Mesendoderm (in vitro differentiated cells): ENCODE data around the gene KCNA2.

Source experiments
- DNase-seq: peaks from one replicate; pipeline ENCODE4 v3.0.0; 2013
- H2AK5ac ChIP-seq: 2 replicates; pipeline ENCODE4 v1.6.1; 2013; ENCODE audit warnings: low read length, inconsistent platforms
- H2BK120ac ChIP-seq: 2 replicates; pipeline ENCODE4 v1.6.1; 2013; ENCODE audit warnings: low read depth, mild to moderate bottlenecking, low read length, moderate library complexity, mixed read lengths
- H2BK15ac ChIP-seq: replicated peaks from 2 replicates; pipeline ENCODE4 v1.6.1; 2013; ENCODE audit warnings: low read depth, mild to moderate bottlenecking, moderate library complexity
- H2BK5ac ChIP-seq: 2 replicates; pipeline ENCODE4 v1.6.1; 2013; ENCODE audit warnings: low read length, inconsistent platforms
- H3K18ac ChIP-seq: 2 replicates; pipeline ENCODE4 v1.6.1; 2013; ENCODE audit warnings: mild to moderate bottlenecking, low read length, mixed read lengths
- H3K23ac ChIP-seq: one replicate; pipeline ENCODE4 v1.6.1; 2013; ENCODE audit warnings: low read length
- H3K27ac ChIP-seq: 2 replicates; pipeline ENCODE4 v1.5.1; 2013; ENCODE audit warnings: low read depth, mild to moderate bottlenecking, inconsistent platforms, low read length, moderate library complexity
- H3K27me3 ChIP-seq: 2 replicates; pipeline ENCODE4 v1.6.1; 2013; ENCODE audit warnings: low read length, control low read depth, mild to moderate bottlenecking, inconsistent platforms; ENCODE audit not compliant: insufficient read depth, poor library complexity
- H3K36me3 ChIP-seq: 2 replicates; pipeline ENCODE4 v1.6.1; 2013; ENCODE audit warnings: low read length, inconsistent platforms; ENCODE audit not compliant: control insufficient read depth, insufficient read depth
- H3K4ac ChIP-seq: one replicate; pipeline ENCODE4 v1.6.1; 2013; ENCODE audit warnings: low read depth, mild to moderate bottlenecking, low read length, moderate library complexity
- H3K4me1 ChIP-seq: 2 replicates; pipeline ENCODE4 v1.6.1; 2013; ENCODE audit warnings: low read depth, low read length, inconsistent platforms; ENCODE audit not compliant: control insufficient read depth
- H3K4me2 ChIP-seq: 2 replicates; pipeline ENCODE4 v1.6.1; 2013; ENCODE audit warnings: low read length
- H3K4me3 ChIP-seq: 2 replicates; pipeline ENCODE4 v1.5.1; 2013; ENCODE audit warnings: mild to moderate bottlenecking, low read length
- H3K56ac ChIP-seq: one replicate; pipeline ENCODE4 v1.6.1; 2013; ENCODE audit warnings: low read length
- H3K79me1 ChIP-seq: 2 replicates; pipeline ENCODE4 v1.6.1; 2013; ENCODE audit warnings: low read length, inconsistent platforms
- H3K79me2 ChIP-seq: 2 replicates; pipeline ENCODE4 v1.6.1; 2013; ENCODE audit warnings: mild to moderate bottlenecking, low read length; ENCODE audit not compliant: control insufficient read depth, insufficient read depth
- H3K9ac ChIP-seq: 2 replicates; pipeline ENCODE4 v1.6.1; 2013; ENCODE audit warnings: low read length, inconsistent platforms
- H4K5ac ChIP-seq: one replicate; pipeline ENCODE4 v1.6.1; 2013; ENCODE audit warnings: low read length
- H4K8ac ChIP-seq: one replicate; pipeline ENCODE4 v1.6.1; 2013; ENCODE audit warnings: low read depth, mild to moderate bottlenecking, control low read depth, low read length, moderate library complexity
- WGBS: extraction: QIAGEN DNeasy Blood & Tissue Kit; methylation state at CpG from one replicate; pipeline ENCODE4 v1.1.7; 2013; ENCODE audit warnings: low lambda C conversion rate, missing lambda C conversion rate; ENCODE audit not compliant: insufficient coverage; ENCODE audit errors: extremely low coverage; 5-methylcytosine and 5-hydroxymethylcytosine counted together

KCNA2 gene

GRCh38 chr1:110645211-110645610 lies 39.1 kb upstream of the KCNA2 start:
- H3K23ac ChIP-seq: no peak overlapping the region
- no peak overlapping the region for H4K5ac ChIP-seq
- no peak overlapping the region for H3K4ac ChIP-seq
- H3K79me1 ChIP-seq: no peaks in the 10 kb centered on the region
- no peak overlapping the region for H2BK120ac ChIP-seq
- no peak overlapping the region for H3K18ac ChIP-seq
- no peak overlapping the region for H3K4me2 ChIP-seq
- H2AK5ac ChIP-seq: no peak overlapping the region
- no peak overlapping the region for H2BK15ac ChIP-seq
- no peaks in the 10 kb centered on the region for H3K27me3 ChIP-seq
- H2BK5ac ChIP-seq: no peak overlapping the region
- no peaks in the 10 kb centered on the region for H3K4me1 ChIP-seq
- no peaks in the 10 kb centered on the region for H3K36me3 ChIP-seq
- no peak for DNase-seq
- no peak overlapping the region for H3K56ac ChIP-seq
- no peak overlapping the region for H3K27ac ChIP-seq
- H3K79me2 ChIP-seq: no peaks in the 10 kb centered on the region
- no peak overlapping the region for H4K8ac ChIP-seq
- no peak overlapping the region for H3K9ac ChIP-seq
- no peak overlapping the region for H3K4me3 ChIP-seq

- H2BK120ac ChIP-seq: no peak overlapping the region
- no peaks in the 10 kb centered on the region for H3K79me1 ChIP-seq
- no peak overlapping the region for H3K4me3 ChIP-seq
- H3K36me3 ChIP-seq: no peaks in the 10 kb centered on the region
- H3K4ac ChIP-seq: no peak overlapping the region
- H3K56ac ChIP-seq: no peak overlapping the region
- no CpG with 5 or more reads among the region's 4 CpGs for WGBS
- no peaks in the 10 kb centered on the region for H3K4me1 ChIP-seq
- H4K5ac ChIP-seq: no peak overlapping the region
- no peak overlapping the region for H2BK15ac ChIP-seq
- no peak for DNase-seq
- H4K8ac ChIP-seq: no peak overlapping the region
- H3K4me2 ChIP-seq: no peak overlapping the region
- H2BK5ac ChIP-seq: no peak overlapping the region
- no peaks in the 10 kb centered on the region for H3K27me3 ChIP-seq
- H3K23ac ChIP-seq: no peak overlapping the region
- no peak overlapping the region for H3K27ac ChIP-seq
- no peak overlapping the region for H3K9ac ChIP-seq
- H3K79me2 ChIP-seq: no peaks in the 10 kb centered on the region
- H2AK5ac ChIP-seq: no peak overlapping the region
- no peak overlapping the region for H3K18ac ChIP-seq
Measured at GRCh38 chr1:110643879-110644472, 37.8 kb upstream of the KCNA2 start.

- no peak overlapping the region for H3K56ac ChIP-seq
- H3K36me3 ChIP-seq: no peaks in the 10 kb centered on the region
- H3K4me2 ChIP-seq: no peak overlapping the region
- H3K27ac ChIP-seq: no peak overlapping the region
- no peaks in the 10 kb centered on the region for H3K79me1 ChIP-seq
- no peak overlapping the region for H4K5ac ChIP-seq
- no peaks in the 10 kb centered on the region for H3K79me2 ChIP-seq
- H4K8ac ChIP-seq: no peak overlapping the region
- H3K23ac ChIP-seq: no peak overlapping the region
- 100% methylated on average over 1 of the region's 2 CpGs for WGBS
- no peak overlapping the region for H2BK15ac ChIP-seq
- H3K4me1 ChIP-seq: no peaks in the 10 kb centered on the region
- DNase-seq: no peak
- no peaks in the 10 kb centered on the region for H3K27me3 ChIP-seq
- H3K4me3 ChIP-seq: no peak overlapping the region
- no peak overlapping the region for H3K4ac ChIP-seq
- no peak overlapping the region for H2BK5ac ChIP-seq
- no peak overlapping the region for H2BK120ac ChIP-seq
- no peak overlapping the region for H2AK5ac ChIP-seq
- no peak overlapping the region for H3K18ac ChIP-seq
- no peak overlapping the region for H3K9ac ChIP-seq
Measured at GRCh38 chr1:110639724-110640386, 33.7 kb upstream of the KCNA2 start.

GRCh38 chr1:110638556-110638955 lies 32.4 kb upstream of the KCNA2 start:
- Histone ChIP-seq H3K9ac (no peak overlapping the region), H3K56ac (no peak overlapping the region), H2BK15ac (no peak overlapping the region), H4K8ac (no peak overlapping the region), H2BK5ac (no peak overlapping the region), H3K18ac (no peak overlapping the region), H2BK120ac (no peak overlapping the region), H2AK5ac (no peak overlapping the region), H3K36me3 (no peaks in the 10 kb centered on the region), H3K27me3 (no peaks in the 10 kb centered on the region), H3K4me1 (no peaks in the 10 kb centered on the region), H3K79me2 (no peaks in the 10 kb centered on the region), H4K5ac (no peak overlapping the region), H3K4me2 (no peak overlapping the region), H3K23ac (no peak overlapping the region), H3K79me1 (no peaks in the 10 kb centered on the region), H3K27ac (no peak overlapping the region), H3K4ac (no peak overlapping the region), H3K4me3 (no peak overlapping the region)
- DNase-seq: no peak
- no CpG with 5 or more reads among the region's 6 CpGs for whole genome bisulfite sequencing

- Histone ChIP-seq H4K5ac (no peak overlapping the region), H2BK5ac (no peak overlapping the region), H2BK15ac (no peak overlapping the region), H3K23ac (no peak overlapping the region), H3K27me3 (no peaks in the 10 kb centered on the region), H3K4me1 (no peaks in the 10 kb centered on the region), H3K4me2 (no peak overlapping the region), H3K18ac (no peak overlapping the region), H3K79me2 (no peaks in the 10 kb centered on the region), H2BK120ac (no peak overlapping the region), H2AK5ac (no peak overlapping the region), H3K79me1 (no peaks in the 10 kb centered on the region), H4K8ac (no peak overlapping the region), H3K4ac (no peak overlapping the region), H3K4me3 (no peak overlapping the region), H3K56ac (no peak overlapping the region), H3K9ac (no peak overlapping the region), H3K27ac (no peak overlapping the region), H3K36me3 (no peaks in the 10 kb centered on the region)
- peak; percentile 6 for DNase-seq
- no CpG with 5 or more reads among the region's 2 CpGs for whole genome bisulfite sequencing
Measured at GRCh38 chr1:110638058-110638457, 31.9 kb upstream of the KCNA2 start.

GRCh38 chr1:110637475-110637874 lies 31.3 kb upstream of the KCNA2 start:
- no peak overlapping the region for H2AK5ac ChIP-seq
- no CpG with 5 or more reads among the region's 3 CpGs for WGBS
- no peak overlapping the region for H3K4me3 ChIP-seq
- no peak overlapping the region for H2BK120ac ChIP-seq
- no peak overlapping the region for H4K8ac ChIP-seq
- no peak overlapping the region for H2BK5ac ChIP-seq
- H4K5ac ChIP-seq: no peak overlapping the region
- H3K4me1 ChIP-seq: no peaks in the 10 kb centered on the region
- no peak overlapping the region for H3K56ac ChIP-seq
- H3K79me1 ChIP-seq: no peaks in the 10 kb centered on the region
- H3K79me2 ChIP-seq: no peaks in the 10 kb centered on the region
- no peak overlapping the region for H2BK15ac ChIP-seq
- H3K18ac ChIP-seq: no peak overlapping the region
- H3K27ac ChIP-seq: no peak overlapping the region
- DNase-seq: peak; percentile 14
- no peaks in the 10 kb centered on the region for H3K36me3 ChIP-seq
- H3K9ac ChIP-seq: no peak overlapping the region
- no peaks in the 10 kb centered on the region for H3K27me3 ChIP-seq
- no peak overlapping the region for H3K4ac ChIP-seq
- no peak overlapping the region for H3K4me2 ChIP-seq
- no peak overlapping the region for H3K23ac ChIP-seq
